22Rv1 (cell line): ENCODE data around the gene PSEN2.
A peak's percentile ranks its signal among the peaks of the same experiment; 100 is the strongest.

Experiments used
- CTCF ChIP-seq: fragments of 450-650 bp; IDR thresholded peaks from 2 replicates; pipeline ENCODE4 v1.5.1; 2017; ENCODE audit warnings: mild to moderate bottlenecking
- ZFX ChIP-seq: fragments of 450-650 bp; IDR thresholded peaks from 2 replicates; pipeline ENCODE4 v1.6.1; 2017; ENCODE audit warnings: antibody characterized with exemption, borderline replicate concordance

- TF ChIP-seq CTCF: peak; percentile 18; the same call in 1 of the 2 replicates
- no peak for TF ChIP-seq ZFX
These were observed 42.3 kb downstream of the PSEN2 start for GRCh38 chr1:226912587-226913176.
